HepG2 (cell line): ENCODE measurements around the gene CLPTM1L. TPM values are rescaled to one million over a fixed set of nuclear protein-coding genes. Genes with fewer than 3 reads are reported as not detected.

Experiments
- ARID2 ChIP-seq: sonication (generic); formaldehyde crosslinking; IDR thresholded peaks from 2 replicates; pipeline ENCODE4 v1.8.1; 2022; ENCODE audit warnings: mild to moderate bottlenecking, missing genetic modification reagents, borderline replicate concordance
- CREM ChIP-seq, 2 experiments: sonication (generic) in 1 of 2; formaldehyde crosslinking in 1 of 2; IDR thresholded peaks; 2 replicates each; pipeline versions ENCODE4 v1.4.0 to v1.6.1; 2016 to 2020; ENCODE audit warnings: antibody characterized with exemption in 1 of 2, mild to moderate bottlenecking in 1 of 2, missing genetic modification reagents in 1 of 2
- HES4 ChIP-seq: sonication (generic); formaldehyde crosslinking; IDR thresholded peaks from 2 replicates; pipeline ENCODE4 v1.9.0; 2021; ENCODE audit warnings: mild to moderate bottlenecking, missing genetic modification reagents, borderline replicate concordance
- JDP2 ChIP-seq: sonication (generic); formaldehyde crosslinking; IDR thresholded peaks from 2 replicates; pipeline ENCODE4 v1.8.1; 2022; ENCODE audit warnings: missing genetic modification reagents, borderline replicate concordance
- JUND ChIP-seq: sonication (generic); formaldehyde crosslinking; IDR thresholded peaks from 2 replicates; pipeline ENCODE4 v1.8.0; 2022; ENCODE audit warnings: mild to moderate bottlenecking, missing genetic modification reagents
- KLF12 ChIP-seq: sonication (generic); formaldehyde crosslinking; IDR thresholded peaks from 2 replicates; pipeline ENCODE4 v1.4.0; 2020; ENCODE audit warnings: missing genetic modification reagents, borderline replicate concordance
- MTA3 ChIP-seq: sonication (generic); formaldehyde crosslinking; IDR thresholded peaks from 2 replicates; pipeline ENCODE4 v1.4.0; 2020; ENCODE audit warnings: missing genetic modification reagents
- NCOR1 ChIP-seq: fragments of 200-600 bp; sonication (generic); IDR thresholded peaks from 2 replicates; pipeline ENCODE4 v1.7.0; 2017; ENCODE audit warnings: antibody characterized with exemption, low read length, borderline replicate concordance
- NFIB ChIP-seq: sonication (generic); formaldehyde crosslinking; IDR thresholded peaks from 2 replicates; pipeline ENCODE4 v1.9.0; 2021; ENCODE audit warnings: missing genetic modification reagents, mild to moderate bottlenecking, borderline replicate concordance
- NR1H2 ChIP-seq: sonication (generic); formaldehyde crosslinking; IDR thresholded peaks from 2 replicates; pipeline ENCODE4 v1.8.1; 2022; ENCODE audit warnings: low read depth, missing genetic modification reagents, borderline replicate concordance
- PTBP1 ChIP-seq: fragments of 200-400 bp; formaldehyde crosslinking; IDR thresholded peaks from 2 replicates; pipeline ENCODE4 v1.6.1; 2018; ENCODE audit warnings: low read length, low read depth; ENCODE audit not compliant: poor library complexity, severe bottlenecking
- SIX4 ChIP-seq: sonication (generic); formaldehyde crosslinking; IDR thresholded peaks from 2 replicates; pipeline ENCODE4 v1.4.0; 2020; ENCODE audit warnings: missing genetic modification reagents
- TCF12 ChIP-seq, 2 experiments: fragments of 450-650 bp in 1 of 2; sonication (generic) in 1 of 2; formaldehyde crosslinking in 1 of 2; IDR thresholded peaks; 2 replicates each; pipeline versions ENCODE4 v1.6.1 to v1.8.0; 2017 to 2022; ENCODE audit warnings: antibody characterized with exemption in 1 of 2, mild to moderate bottlenecking in 1 of 2, missing genetic modification reagents in 1 of 2, moderate library complexity in 1 of 2
- ZFP36 ChIP-seq: fragments of 150-350 bp; IDR thresholded peaks from 2 replicates; pipeline ENCODE4 v1.6.1; 2018; ENCODE audit warnings: borderline replicate concordance, low read length, low read depth; ENCODE audit not compliant: partially characterized antibody
- ZNF24 ChIP-seq: fragments of 450-650 bp; IDR thresholded peaks from 2 replicates; pipeline ENCODE4 v1.6.1; 2017; ENCODE audit warnings: antibody characterized with exemption, mild to moderate bottlenecking
- ZNF430 ChIP-seq: sonication (generic); formaldehyde crosslinking; IDR thresholded peaks from 2 replicates; pipeline ENCODE4 v1.9.0; 2021; ENCODE audit warnings: mild to moderate bottlenecking, missing genetic modification reagents
- ZNF678 ChIP-seq: sonication (generic); formaldehyde crosslinking; IDR thresholded peaks from 2 replicates; pipeline ENCODE4 v1.4.0; 2020; ENCODE audit warnings: mild to moderate bottlenecking, missing genetic modification reagents
- ZNF75D ChIP-seq: sonication (generic); formaldehyde crosslinking; IDR thresholded peaks from 2 replicates; pipeline ENCODE4 v1.8.1; 2023; ENCODE audit warnings: missing genetic modification reagents, mild to moderate bottlenecking, borderline replicate concordance
- ZNF878 ChIP-seq: sonication (generic); formaldehyde crosslinking; IDR thresholded peaks from 2 replicates; pipeline ENCODE4 v1.8.1; 2023; ENCODE audit warnings: mild to moderate bottlenecking, missing genetic modification reagents, moderate library complexity
- polyA plus RNA-seq, 8 experiments: library from polyadenylated mRNA; depleted of rRNA in 3 of 8; stranded (reverse) in 7 of 8; unstranded in 1 of 8; fragments of >200 nt; fragmentation: Illumina TruSeq in 4 of 8; extraction: Trizol in 4 of 8; gene quantifications; 2 replicates each; pipeline versions ENCODE4 v1.2.1 to v1.2.3, GENCODE V29; 2011 to 2016; ENCODE audit warnings: low read depth in 4 of 8, missing spikeins in 1 of 8, mixed read lengths in 1 of 8; ENCODE audit not compliant: insufficient read depth in 1 of 8
- total RNA-seq, 5 experiments: library from RNA; depleted of rRNA; stranded (reverse); fragments of >200 nt; fragmentation: Illumina TruSeq; extraction: Trizol; gene quantifications; 2 replicates each; pipeline ENCODE4 v1.2.3, GENCODE V29; 2016; ENCODE audit warnings: low read depth in 1 of 5
- TF ChIP-seq, protein P1 (sequence below): sonication (generic); formaldehyde crosslinking; conservative IDR thresholded peaks from 2 replicates; pipeline ENCODE4 v1.4.0; 2020; ENCODE audit warnings: missing genetic modification reagents
- TF ChIP-seq, protein P2 (sequence below): sonication (generic); formaldehyde crosslinking; IDR thresholded peaks from 2 replicates; pipeline ENCODE4 v1.9.0; 2021; ENCODE audit warnings: missing genetic modification reagents, borderline replicate concordance
- TF ChIP-seq, protein P3 (sequence below): sonication (generic); formaldehyde crosslinking; IDR thresholded peaks from 2 replicates; pipeline ENCODE4 v1.5.1; 2020; ENCODE audit warnings: mild to moderate bottlenecking, missing genetic modification reagents, borderline replicate concordance
- TF ChIP-seq, protein P4 (sequence below): sonication (generic); formaldehyde crosslinking; IDR thresholded peaks from 2 replicates; pipeline ENCODE4 v1.4.0; 2020; ENCODE audit warnings: missing genetic modification reagents

The CLPTM1L gene
- total and polyA plus RNA-seq, 2 of the 13 experiments (the other 11 are each of a cell fraction or from before 2014, with no cell fraction given) = 80.3 to 124 TPM

DNA sequence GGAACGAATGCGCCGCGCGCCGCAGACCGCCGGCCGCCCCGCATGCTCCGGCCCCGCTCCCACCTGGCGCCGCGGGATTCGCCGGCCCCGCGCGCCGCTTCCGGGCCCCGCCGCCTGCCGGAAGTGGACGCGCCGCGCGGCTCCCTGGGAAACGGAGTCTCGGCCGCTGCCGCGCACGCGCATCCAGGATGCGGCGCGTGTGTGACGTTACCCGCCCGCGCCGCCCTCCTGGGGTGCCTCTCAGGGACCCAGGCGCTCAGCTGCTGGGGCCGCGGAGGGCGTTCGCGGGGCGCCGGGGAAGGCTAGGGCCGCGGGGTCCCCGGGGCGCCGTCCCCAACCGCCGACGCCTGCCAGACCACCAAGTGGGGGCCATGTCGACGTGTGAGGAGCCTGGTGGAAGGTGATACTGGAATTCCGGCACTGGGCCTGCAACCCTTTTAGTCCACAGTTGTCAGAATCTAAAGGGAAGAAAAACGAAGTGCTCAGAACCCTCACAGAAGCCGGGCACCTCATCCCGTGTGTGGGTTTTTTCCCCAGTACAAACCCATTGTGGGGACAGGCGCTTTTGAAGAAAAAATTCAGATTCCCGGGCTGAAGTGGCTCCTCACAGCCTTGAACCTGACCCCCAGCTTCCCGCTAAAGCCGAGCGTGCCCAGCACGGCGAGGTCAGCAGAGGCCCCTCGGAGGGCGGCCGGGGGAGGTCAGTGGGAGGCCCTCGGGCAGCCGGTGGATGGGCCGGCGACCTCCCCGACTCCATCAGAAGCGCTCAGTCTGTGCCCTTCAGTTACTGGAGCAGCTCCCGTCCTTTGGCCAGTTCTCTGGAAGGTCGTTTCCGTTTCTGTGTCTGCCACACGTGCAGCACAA, at the start of gene CLPTM1L (continued):
- TF ChIP-seq KLF12 = no peak
- no peak for TF ChIP-seq NR1H2 (CRISPR knock-in tag)
- no peak for TF ChIP-seq JDP2 (CRISPR knock-in tag)
- TF ChIP-seq, protein P1, sequence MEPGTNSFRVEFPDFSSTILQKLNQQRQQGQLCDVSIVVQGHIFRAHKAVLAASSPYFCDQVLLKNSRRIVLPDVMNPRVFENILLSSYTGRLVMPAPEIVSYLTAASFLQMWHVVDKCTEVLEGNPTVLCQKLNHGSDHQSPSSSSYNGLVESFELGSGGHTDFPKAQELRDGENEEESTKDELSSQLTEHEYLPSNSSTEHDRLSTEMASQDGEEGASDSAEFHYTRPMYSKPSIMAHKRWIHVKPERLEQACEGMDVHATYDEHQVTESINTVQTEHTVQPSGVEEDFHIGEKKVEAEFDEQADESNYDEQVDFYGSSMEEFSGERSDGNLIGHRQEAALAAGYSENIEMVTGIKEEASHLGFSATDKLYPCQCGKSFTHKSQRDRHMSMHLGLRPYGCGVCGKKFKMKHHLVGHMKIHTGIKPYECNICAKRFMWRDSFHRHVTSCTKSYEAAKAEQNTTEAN (CRISPR knock-in tag) = no peak
- no peak for TF ChIP-seq NFIB (CRISPR knock-in tag)
- TF ChIP-seq HES4 (CRISPR knock-in tag) = 0 out of 2 replicates have a peak, but pooled peaks have one; percentile 42
- no peak for TF ChIP-seq TCF12 (IDR thresholded peaks at IDR 0.05)
- TF ChIP-seq TCF12 (CRISPR knock-in tag; IDR thresholded peaks at IDR 0.05) = no peak
- TF ChIP-seq ZNF430 (CRISPR knock-in tag) = no peak
- TF ChIP-seq ZNF75D (CRISPR knock-in tag) = no peak
- TF ChIP-seq ZNF878 (CRISPR knock-in tag) = no peak
- TF ChIP-seq, protein P2, sequence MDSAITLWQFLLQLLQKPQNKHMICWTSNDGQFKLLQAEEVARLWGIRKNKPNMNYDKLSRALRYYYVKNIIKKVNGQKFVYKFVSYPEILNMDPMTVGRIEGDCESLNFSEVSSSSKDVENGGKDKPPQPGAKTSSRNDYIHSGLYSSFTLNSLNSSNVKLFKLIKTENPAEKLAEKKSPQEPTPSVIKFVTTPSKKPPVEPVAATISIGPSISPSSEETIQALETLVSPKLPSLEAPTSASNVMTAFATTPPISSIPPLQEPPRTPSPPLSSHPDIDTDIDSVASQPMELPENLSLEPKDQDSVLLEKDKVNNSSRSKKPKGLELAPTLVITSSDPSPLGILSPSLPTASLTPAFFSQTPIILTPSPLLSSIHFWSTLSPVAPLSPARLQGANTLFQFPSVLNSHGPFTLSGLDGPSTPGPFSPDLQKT (CRISPR knock-in tag) = no peak
- TF ChIP-seq, protein P3, sequence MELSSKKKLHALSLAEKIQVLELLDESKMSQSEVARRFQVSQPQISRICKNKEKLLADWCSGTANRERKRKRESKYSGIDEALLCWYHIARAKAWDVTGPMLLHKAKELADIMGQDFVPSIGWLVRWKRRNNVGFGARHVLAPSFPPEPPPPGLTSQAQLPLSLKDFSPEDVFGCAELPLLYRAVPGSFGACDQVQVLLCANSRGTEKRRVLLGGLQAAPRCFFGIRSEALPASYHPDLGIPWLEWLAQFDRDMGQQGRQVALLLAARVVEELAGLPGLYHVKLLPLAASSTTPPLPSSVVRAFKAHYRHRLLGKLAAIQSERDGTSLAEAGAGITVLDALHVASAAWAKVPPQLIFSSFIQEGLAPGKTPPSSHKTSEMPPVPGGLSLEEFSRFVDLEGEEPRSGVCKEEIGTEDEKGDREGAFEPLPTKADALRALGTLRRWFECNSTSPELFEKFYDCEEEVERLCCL (CRISPR knock-in tag) = no peak
- no peak for TF ChIP-seq ZNF678
- TF ChIP-seq SIX4 (CRISPR knock-in tag) = no peak
- no peak for TF ChIP-seq JUND (CRISPR knock-in tag)
- TF ChIP-seq MTA3 (CRISPR knock-in tag) = no peak
- no peak for TF ChIP-seq ZNF24
- TF ChIP-seq NCOR1 = peak; percentile 43; the same call in 1 of the 2 replicates
- peak; percentile 31 for TF ChIP-seq PTBP1
- peak; percentile 88 for TF ChIP-seq CREM (IDR thresholded peaks at IDR 0.05)
- TF ChIP-seq CREM (CRISPR knock-in tag; IDR thresholded peaks at IDR 0.05) = peak; percentile 88
- no peak for TF ChIP-seq ARID2 (CRISPR knock-in tag)
- TF ChIP-seq, protein P4, sequence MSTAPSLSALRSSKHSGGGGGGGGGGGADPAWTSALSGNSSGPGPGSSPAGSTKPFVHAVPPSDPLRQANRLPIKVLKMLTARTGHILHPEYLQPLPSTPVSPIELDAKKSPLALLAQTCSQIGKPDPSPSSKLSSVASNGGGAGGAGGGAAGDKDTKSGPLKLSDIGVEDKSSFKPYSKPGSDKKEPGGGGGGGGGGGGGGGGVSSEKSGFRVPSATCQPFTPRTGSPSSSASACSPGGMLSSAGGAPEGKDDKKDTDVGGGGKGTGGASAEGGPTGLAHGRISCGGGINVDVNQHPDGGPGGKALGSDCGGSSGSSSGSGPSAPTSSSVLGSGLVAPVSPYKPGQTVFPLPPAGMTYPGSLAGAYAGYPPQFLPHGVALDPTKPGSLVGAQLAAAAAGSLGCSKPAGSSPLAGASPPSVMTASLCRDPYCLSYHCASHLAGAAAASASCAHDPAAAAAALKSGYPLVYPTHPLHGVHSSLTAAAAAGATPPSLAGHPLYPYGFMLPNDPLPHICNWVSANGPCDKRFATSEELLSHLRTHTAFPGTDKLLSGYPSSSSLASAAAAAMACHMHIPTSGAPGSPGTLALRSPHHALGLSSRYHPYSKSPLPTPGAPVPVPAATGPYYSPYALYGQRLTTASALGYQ (CRISPR knock-in tag) = no peak
- TF ChIP-seq ZFP36 = no peak
